Type B pancreatic cell (in vitro differentiated cells): ENCODE data around the gene KCNQ2. TPM values are rescaled to one million over a fixed set of nuclear protein-coding genes. Genes with fewer than 3 reads are reported as not detected.

Experiments used
- DNase-seq: peaks from one replicate; pipeline ENCODE4 v3.0.0; 2021; ENCODE audit warnings: mixed read lengths; ENCODE audit not compliant: unreplicated experiment; ENCODE audit errors: extremely low spot score
- H3K27ac Mint-ChIP-seq: 2 replicates; pipeline ENCODE4 v1.8.0; 2021; ENCODE audit warnings: mild to moderate bottlenecking, mixed read lengths
- H3K27me3 Mint-ChIP-seq: 2 replicates; pipeline ENCODE4 v1.8.0; 2021; ENCODE audit warnings: mixed read lengths
- H3K36me3 Mint-ChIP-seq: 2 replicates; pipeline ENCODE4 v1.8.0; 2021; ENCODE audit warnings: mixed read lengths
- H3K4me1 Mint-ChIP-seq: one replicate; pipeline ENCODE4 v1.8.0; 2021; ENCODE audit warnings: mixed read lengths; ENCODE audit not compliant: unreplicated experiment
- H3K4me3 Mint-ChIP-seq: 2 replicates; pipeline ENCODE4 v1.8.0; 2021; ENCODE audit warnings: mild to moderate bottlenecking, mixed read lengths
- H3K9me3 Mint-ChIP-seq: 2 replicates; pipeline ENCODE4 v1.8.0; 2021; ENCODE audit warnings: mixed read lengths
- total RNA-seq: library from RNA; stranded (reverse); gene quantifications from 2 replicates; pipeline ENCODE4 v1.2.1, GENCODE V29; 2021; ENCODE audit warnings: low replicate concordance
- TF ChIP-seq, protein P1 (sequence below): fragments of 200-600 bp; sonication (generic); conservative IDR thresholded peaks from 2 replicates; pipeline ENCODE4 v1.5.0; 2021; ENCODE audit warnings: antibody characterized with exemption, mild to moderate bottlenecking

Gene KCNQ2
- total RNA-seq, 1 donor from 2014 or later, result 47.3 TPM

- H3K4me3 Mint-ChIP-seq, result no peak overlapping the region
- no peak overlapping the region for H3K27ac Mint-ChIP-seq
- H3K36me3 Mint-ChIP-seq, result no peaks in the 10 kb centered on the region
- TF ChIP-seq, protein P1, sequence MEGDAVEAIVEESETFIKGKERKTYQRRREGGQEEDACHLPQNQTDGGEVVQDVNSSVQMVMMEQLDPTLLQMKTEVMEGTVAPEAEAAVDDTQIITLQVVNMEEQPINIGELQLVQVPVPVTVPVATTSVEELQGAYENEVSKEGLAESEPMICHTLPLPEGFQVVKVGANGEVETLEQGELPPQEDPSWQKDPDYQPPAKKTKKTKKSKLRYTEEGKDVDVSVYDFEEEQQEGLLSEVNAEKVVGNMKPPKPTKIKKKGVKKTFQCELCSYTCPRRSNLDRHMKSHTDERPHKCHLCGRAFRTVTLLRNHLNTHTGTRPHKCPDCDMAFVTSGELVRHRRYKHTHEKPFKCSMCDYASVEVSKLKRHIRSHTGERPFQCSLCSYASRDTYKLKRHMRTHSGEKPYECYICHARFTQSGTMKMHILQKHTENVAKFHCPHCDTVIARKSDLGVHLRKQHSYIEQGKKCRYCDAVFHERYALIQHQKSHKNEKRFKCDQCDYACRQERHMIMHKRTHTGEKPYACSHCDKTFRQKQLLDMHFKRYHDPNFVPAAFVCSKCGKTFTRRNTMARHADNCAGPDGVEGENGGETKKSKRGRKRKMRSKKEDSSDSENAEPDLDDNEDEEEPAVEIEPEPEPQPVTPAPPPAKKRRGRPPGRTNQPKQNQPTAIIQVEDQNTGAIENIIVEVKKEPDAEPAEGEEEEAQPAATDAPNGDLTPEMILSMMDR, result no peak
- no peak for DNase-seq
- no peaks in the 10 kb centered on the region for H3K4me1 Mint-ChIP-seq
- H3K9me3 Mint-ChIP-seq, result peaks cover 9% of the 10 kb centered on the region
- peaks cover 7% of the 10 kb centered on the region for H3K27me3 Mint-ChIP-seq
These were observed 84.5 kb downstream of the KCNQ2 start for GRCh38 chr20:63387917-63388316.

DNA sequence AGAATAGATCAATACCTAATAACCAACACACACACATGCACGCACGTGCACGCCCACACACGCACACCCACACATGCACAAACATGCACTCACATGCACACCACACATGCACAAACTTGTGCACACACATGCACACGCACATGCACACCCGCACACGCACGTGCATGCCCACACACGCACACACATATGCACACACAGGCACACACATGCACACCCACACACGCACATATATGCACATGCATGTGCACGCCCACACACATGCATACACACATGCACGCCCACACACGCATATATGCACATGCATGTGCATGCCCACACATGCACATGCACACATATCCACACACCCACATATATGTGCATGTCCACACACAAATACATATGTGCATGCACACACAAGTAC lies 85.1 kb downstream of the KCNQ2 start:
- peaks cover 7% of the 10 kb centered on the region for H3K27me3 Mint-ChIP-seq
- H3K36me3 Mint-ChIP-seq, result no peaks in the 10 kb centered on the region
- H3K4me1 Mint-ChIP-seq, result no peaks in the 10 kb centered on the region
- no peak for DNase-seq
- no peak overlapping the region for H3K4me3 Mint-ChIP-seq
- peaks cover 9% of the 10 kb centered on the region for H3K9me3 Mint-ChIP-seq
- no peak overlapping the region for H3K27ac Mint-ChIP-seq
- TF ChIP-seq, protein P1, result no peak

GRCh38 chr20:63386491-63386890 lies 86.0 kb downstream of the KCNQ2 start:
- no peak overlapping the region for H3K27ac Mint-ChIP-seq
- no peaks in the 10 kb centered on the region for H3K36me3 Mint-ChIP-seq
- TF ChIP-seq, protein P1, result no peak
- no peaks in the 10 kb centered on the region for H3K4me1 Mint-ChIP-seq
- peaks cover 9% of the 10 kb centered on the region for H3K9me3 Mint-ChIP-seq
- DNase-seq, result no peak
- peaks cover 7% of the 10 kb centered on the region for H3K27me3 Mint-ChIP-seq
- no peak overlapping the region for H3K4me3 Mint-ChIP-seq

DNA sequence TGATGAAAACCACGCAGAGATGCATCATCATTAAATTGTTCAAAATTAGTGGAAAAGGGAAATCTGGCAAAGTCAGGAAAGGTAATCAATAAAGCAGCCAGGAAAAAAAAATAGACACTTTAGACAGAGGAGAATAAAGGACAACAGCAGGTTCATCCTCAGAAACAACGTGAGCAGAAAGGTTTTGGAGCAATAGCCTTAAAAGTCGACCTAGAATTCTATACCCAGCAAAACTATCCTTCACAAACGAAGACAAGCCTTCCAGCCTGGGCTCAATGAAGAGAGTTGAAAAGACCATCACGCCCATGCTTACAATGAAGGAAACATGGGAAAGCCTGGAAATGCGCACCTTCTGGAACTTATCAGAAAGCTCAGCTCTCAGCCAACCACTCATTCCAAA lies 86.6 kb downstream of the KCNQ2 start:
- TF ChIP-seq, protein P1, result no peak
- Mint-ChIP-seq H3K36me3 (no peaks in the 10 kb centered on the region), H3K9me3 (peaks cover 9% of the 10 kb centered on the region), H3K27ac (no peak overlapping the region), H3K27me3 (peaks cover 5% of the 10 kb centered on the region), H3K4me1 (no peaks in the 10 kb centered on the region), H3K4me3 (no peak overlapping the region)
- DNase-seq, result no peak

GRCh38 chr20:63384336-63384735 lies 88.1 kb downstream of the KCNQ2 start:
- TF ChIP-seq, protein P1, result no peak
- Mint-ChIP-seq H3K9me3 (peaks cover 9% of the 10 kb centered on the region), H3K36me3 (no peaks in the 10 kb centered on the region), H3K27me3 (peaks cover 5% of the 10 kb centered on the region), H3K27ac (no peak overlapping the region), H3K4me1 (no peaks in the 10 kb centered on the region), H3K4me3 (no peak overlapping the region)
- DNase-seq, result no peak

- TF ChIP-seq, protein P1, result no peak
- H3K9me3 Mint-ChIP-seq, result peaks cover 9% of the 10 kb centered on the region
- no peak overlapping the region for H3K4me3 Mint-ChIP-seq
- H3K36me3 Mint-ChIP-seq, result no peaks in the 10 kb centered on the region
- H3K4me1 Mint-ChIP-seq, result peaks cover 7% of the 10 kb centered on the region
- DNase-seq, result no peak
- peaks cover 5% of the 10 kb centered on the region for H3K27me3 Mint-ChIP-seq
- H3K27ac Mint-ChIP-seq, result no peak overlapping the region
These were observed 88.9 kb downstream of the KCNQ2 start for GRCh38 chr20:63383556-63383955.
